HG02870 (cell line): Measurements from ENCODE around the gene PLCG2.
"Not testable (repeated sequence)": the region's sequence is repeated elsewhere in the genome, so short reads cannot be mapped to it uniquely, and the experiment has no call there.

Experiments used
- ATAC-seq: cut with Tn5 transposase; IDR thresholded peaks from one replicate; pipeline ENCODE4 v1.9.1; 2021; ENCODE audit warnings: mild to moderate bottlenecking, moderate library complexity; ENCODE audit not compliant: unreplicated experiment

The PLCG2 gene

DNA sequence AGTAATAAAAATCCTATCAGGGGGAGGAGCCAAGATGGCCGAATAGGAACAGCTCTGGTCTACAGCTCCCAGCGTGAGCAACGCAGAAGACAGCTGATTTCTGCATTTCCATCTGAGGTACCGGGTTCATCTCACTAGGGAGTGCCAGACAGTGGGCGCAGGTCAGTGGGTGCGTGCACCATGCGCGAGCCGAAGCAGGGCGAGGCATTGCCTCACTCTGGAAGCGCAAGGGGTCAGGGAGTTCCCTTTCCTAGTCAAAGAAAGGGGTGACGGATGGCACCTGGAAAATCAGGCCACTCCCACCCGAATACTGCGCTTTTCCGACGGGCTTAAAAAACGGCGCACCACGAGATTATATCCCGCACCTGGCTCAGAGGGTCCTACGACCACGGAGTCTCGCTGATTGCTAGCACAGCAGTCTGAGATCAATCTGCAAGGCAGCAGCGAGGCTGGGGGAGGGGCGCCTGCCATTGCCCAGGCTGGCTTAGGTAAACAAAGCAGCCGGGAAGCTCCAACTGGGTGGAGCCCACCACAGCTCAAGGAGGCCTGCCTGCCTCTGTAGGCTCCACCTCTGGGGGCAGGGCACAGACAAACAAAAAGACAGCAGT, 198.3 kb downstream of the PLCG2 start:
- not testable (repeated sequence) for ATAC-seq

GRCh38 chr16:81987121-81987520, 208.0 kb downstream of the PLCG2 start:
- ATAC-seq = no peak

DNA sequence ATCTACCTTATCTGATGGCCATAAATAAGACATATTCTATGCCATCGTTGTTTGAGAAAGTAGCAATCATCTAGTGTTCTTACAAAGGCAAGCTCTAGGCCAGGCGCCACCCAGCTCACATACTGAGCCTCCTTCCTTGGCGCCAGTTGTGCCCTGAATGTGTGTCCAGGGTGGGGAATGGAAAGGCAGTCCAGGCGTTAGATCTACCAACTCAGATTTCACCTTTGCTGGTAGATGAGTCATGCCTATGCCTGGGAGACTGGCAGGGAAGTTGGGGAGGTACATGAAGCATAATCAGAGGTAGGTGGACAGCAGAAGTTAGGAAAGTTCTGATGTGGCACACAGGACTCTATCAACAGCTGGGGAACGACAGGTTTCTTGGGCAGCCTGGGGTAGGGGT, 208.6 kb downstream of the PLCG2 start:
- no peak for ATAC-seq

DNA sequence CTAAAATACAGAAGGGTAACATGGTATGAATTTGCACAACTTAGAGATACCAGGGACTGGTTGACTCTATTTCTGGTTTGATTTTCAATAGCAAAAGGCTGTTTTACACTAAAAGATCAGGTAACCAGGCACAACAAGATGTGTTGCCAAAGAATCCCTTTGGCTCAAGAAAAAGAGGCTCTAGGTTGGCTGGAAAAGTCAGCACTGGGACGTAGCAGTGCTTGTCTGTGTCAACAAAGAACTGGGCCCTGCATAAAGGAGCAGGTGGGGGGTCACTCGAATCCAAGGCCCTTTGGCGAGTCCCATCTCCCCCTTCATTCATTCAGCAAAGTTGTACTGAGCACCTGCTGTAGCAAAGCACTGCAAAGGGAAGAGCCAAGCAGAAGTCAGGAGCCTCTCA, 213.8 kb downstream of the PLCG2 start:
- ATAC-seq = no peak

DNA sequence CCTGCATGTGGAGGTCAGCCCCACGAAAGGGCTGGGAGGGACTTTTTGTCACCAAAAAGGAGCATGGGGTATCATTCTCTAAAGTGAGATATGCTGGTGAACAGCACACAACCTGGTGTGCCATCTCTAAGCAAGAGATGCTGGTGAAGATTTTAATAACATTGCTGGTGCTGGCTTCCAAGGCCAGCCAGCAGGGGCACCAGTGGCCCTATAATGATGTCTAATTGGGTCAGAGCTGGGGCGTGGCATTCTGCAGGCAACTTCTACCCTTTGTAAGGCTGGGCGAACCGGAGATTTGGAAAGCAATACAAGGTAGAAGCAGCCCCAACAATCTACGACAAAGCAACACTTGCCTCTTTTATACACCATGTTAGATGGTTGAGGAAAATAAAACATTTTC, 215.4 kb downstream of the PLCG2 start:
- no peak for ATAC-seq

DNA sequence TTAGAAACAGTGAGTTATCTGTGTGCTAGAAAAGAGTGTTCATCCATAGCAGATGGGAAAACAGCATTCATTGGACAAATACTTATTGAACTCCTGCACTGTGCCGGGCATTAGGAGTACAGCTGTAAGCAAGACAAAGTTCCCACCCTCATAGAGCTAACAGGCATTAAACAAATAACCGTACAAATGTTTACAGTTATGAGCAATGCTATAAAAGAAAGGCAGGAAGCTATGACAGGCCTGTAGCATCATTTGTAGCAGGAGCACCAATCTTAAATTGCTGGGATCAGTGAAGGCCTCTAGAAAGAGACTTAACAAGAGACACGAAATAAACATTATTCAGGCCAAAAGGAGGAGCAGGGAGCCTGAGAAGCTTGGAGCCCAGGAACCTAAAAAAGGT, 216.6 kb downstream of the PLCG2 start:
- no peak for ATAC-seq

- ATAC-seq = no peak
Measured at GRCh38 chr16:81996664-81997509, 217.8 kb downstream of the PLCG2 start.

DNA sequence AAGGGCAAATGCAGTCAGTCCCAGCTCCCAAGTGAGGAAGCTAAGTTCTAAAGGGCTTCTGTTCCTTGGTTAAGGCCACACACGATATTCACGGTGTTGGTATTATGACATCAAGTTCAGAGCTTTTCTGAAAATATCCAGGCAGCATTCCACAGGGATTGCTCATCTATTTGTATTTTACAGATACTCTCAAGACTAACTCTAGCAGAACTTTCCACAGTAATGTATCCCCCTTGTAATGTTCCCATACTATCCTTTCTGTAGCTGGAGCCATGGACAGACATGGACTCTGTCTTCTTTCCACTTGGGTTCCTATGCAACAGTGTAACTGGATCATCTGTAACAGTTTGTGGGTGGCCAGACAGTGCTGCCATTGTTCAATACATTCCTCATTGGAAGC, 218.6 kb downstream of the PLCG2 start:
- no peak for ATAC-seq

GRCh38 chr16:82002831-82003230, 223.7 kb downstream of the PLCG2 start:
- ATAC-seq = no peak

GRCh38 chr16:82004601-82005000, 225.5 kb downstream of the PLCG2 start:
- no peak for ATAC-seq

- no peak for ATAC-seq
Measured at GRCh38 chr16:82005027-82005830, 226.1 kb downstream of the PLCG2 start.

DNA sequence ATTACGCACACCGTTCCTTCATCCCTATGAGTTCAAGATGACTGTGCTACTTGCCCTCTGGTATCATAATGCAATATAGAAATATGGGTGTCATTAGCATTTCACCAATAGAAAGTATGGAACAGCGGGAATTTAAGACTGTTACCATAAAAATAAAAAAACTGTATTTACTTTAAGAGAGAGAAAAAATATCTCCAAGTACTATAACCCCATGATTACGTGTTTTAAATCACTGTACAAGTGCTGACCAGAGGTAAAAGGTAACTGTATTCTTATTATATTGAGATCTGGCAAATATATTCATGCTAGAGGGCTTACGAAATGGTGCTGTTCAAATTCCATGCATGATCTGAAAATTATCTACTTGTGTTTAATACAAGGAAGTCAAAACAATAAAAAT, 226.9 kb downstream of the PLCG2 start:
- ATAC-seq = no peak

DNA sequence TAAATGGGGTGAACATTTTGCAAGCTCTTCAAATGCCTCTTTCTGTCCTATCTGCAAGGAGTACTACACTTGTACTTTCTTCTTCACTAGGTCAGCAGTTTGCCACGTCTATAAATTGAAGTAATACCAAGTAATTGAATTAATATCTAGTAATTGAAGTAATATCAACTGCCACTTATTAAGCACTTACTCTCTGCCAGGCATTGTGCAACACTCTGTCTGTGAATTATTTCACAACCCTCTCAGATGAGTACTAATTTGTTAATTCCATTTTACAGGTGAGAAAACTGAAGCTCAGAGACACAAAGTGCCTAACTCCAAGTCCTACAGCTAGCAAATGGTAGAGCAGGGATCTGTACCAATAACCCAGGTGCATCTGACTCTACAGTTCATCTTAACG, 228.1 kb downstream of the PLCG2 start:
- no peak for ATAC-seq

DNA sequence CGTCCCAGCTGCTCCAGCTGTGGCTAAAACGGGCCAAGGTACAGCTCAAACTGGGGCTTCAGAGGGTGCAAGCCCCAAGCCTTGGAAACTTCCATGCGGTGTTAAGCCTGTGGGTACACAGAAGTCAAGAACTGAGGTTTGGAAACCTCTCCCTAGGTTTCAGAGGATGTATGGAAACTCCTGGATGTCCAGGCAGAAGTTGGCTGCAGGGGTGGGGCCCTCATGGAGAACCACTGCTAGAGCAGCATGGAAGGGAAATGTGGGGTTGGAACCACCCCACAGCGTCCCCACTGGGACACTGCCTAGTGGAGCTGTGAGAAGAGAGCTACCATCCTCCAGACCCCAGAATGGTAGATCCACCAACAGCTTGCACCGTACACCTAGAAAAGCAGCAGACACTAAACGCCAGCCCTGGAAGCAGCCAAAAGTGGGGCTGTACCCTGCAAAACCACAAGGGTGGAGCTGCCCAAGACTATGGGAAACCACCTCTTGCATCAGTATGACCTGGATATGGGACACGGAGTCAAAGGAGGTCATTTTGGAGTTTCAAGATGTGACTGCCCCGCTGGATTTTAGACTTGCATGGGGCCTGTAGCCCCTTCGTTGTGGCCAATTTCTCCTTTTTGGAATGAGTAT, 230.0 kb downstream of the PLCG2 start:
- ATAC-seq = no peak

- ATAC-seq = not testable (repeated sequence)
Measured at GRCh38 chr16:82009789-82010188, 230.7 kb downstream of the PLCG2 start.

DNA sequence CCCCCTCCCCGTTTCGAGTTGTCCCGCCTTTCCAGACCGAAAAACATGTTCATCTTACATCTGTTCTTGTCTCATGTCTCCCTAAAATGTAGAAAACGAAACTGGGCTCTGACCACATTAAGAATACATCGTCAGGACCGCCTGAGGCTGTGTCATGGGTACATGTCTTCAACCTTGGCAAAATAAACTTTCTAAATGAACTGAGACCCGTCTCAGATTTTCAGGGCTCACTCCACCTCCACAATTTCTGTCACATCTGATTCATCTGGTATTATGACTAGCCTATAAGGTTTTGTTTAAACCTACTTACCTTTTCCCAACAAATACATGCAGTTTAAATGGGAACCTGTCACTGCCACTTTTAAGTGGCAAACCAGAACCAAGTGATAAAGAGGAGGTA, 231.6 kb downstream of the PLCG2 start:
- no peak for ATAC-seq

GRCh38 chr16:82011199-82011641, 232.1 kb downstream of the PLCG2 start, which contains the start of gene SDR42E1:
SDR42E1 (minus strand) TSS chr16:82011470; CDS start chr16:82000858, 10,612 bp downstream.
- peak; percentile 93 for ATAC-seq
